DOHH2 (cell line): Measurements from ENCODE around the gene CSNK1A1.

Source experiments
- EZH2phosphoT487 ChIP-seq: fragments of 200-600 bp; sonication (generic); IDR thresholded peaks from 2 replicates; pipeline ENCODE4 v1.6.1; 2017; ENCODE audit warnings: borderline replicate concordance, mild to moderate bottlenecking, antibody characterized with exemption, low read length, moderate library complexity, mixed read lengths
- TF ChIP-seq, protein P1 (sequence below): fragments of 200-600 bp; sonication (generic); IDR thresholded peaks from one replicate; pipeline ENCODE4 v1.5.1; 2014; ENCODE audit warnings: antibody characterized with exemption, mild to moderate bottlenecking, low read depth, low read length; ENCODE audit not compliant: poor library complexity, severe bottlenecking

- TF ChIP-seq, protein P1, sequence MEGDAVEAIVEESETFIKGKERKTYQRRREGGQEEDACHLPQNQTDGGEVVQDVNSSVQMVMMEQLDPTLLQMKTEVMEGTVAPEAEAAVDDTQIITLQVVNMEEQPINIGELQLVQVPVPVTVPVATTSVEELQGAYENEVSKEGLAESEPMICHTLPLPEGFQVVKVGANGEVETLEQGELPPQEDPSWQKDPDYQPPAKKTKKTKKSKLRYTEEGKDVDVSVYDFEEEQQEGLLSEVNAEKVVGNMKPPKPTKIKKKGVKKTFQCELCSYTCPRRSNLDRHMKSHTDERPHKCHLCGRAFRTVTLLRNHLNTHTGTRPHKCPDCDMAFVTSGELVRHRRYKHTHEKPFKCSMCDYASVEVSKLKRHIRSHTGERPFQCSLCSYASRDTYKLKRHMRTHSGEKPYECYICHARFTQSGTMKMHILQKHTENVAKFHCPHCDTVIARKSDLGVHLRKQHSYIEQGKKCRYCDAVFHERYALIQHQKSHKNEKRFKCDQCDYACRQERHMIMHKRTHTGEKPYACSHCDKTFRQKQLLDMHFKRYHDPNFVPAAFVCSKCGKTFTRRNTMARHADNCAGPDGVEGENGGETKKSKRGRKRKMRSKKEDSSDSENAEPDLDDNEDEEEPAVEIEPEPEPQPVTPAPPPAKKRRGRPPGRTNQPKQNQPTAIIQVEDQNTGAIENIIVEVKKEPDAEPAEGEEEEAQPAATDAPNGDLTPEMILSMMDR, result no peak
- TF ChIP-seq EZH2phosphoT487, result no peak
These were observed 32.9 kb upstream of the CSNK1A1 start for GRCh38 chr5:149584121-149584520.
